Liver (tissue), 9 donors: ENCODE results near the gene CSTPP1. TPM values are rescaled to one million over a fixed set of nuclear protein-coding genes. Genes with fewer than 3 reads are reported as not detected.

Experiments
- DNase-seq: peaks from one replicate; pipeline ENCODE4 v3.0.0-alpha.2; 2017; ENCODE audit warnings: low spot score
- H3K27ac ChIP-seq, 2 donors: one replicate each; pipeline ENCODE4 v1.7.0; 2013; ENCODE audit warnings: inconsistent platforms in 2 of 2, low read length in 2 of 2, control low read depth in 1 of 2, low read depth in 1 of 2, mild to moderate bottlenecking in 1 of 2
- H3K27me3 ChIP-seq, 4 donors: one replicate each; pipeline versions ENCODE4 v1.6.1 to v1.7.0; 2013; ENCODE audit warnings: low read length in 3 of 4, inconsistent platforms in 1 of 4, mild to moderate bottlenecking in 1 of 4, moderate library complexity in 1 of 4; ENCODE audit not compliant: control insufficient read depth in 4 of 4, insufficient read depth in 4 of 4
- H3K36me3 ChIP-seq, 4 donors: one replicate each; pipeline versions ENCODE4 v1.6.1 to v1.7.0; 2013; ENCODE audit warnings: low read length in 3 of 4, mild to moderate bottlenecking in 3 of 4, low read depth in 1 of 4, moderate library complexity in 1 of 4; ENCODE audit not compliant: control insufficient read depth in 4 of 4, insufficient read depth in 3 of 4
- H3K4me1 ChIP-seq, 4 donors: one replicate each; pipeline versions ENCODE4 v1.6.1 to v1.7.0; 2013; ENCODE audit warnings: low read length in 3 of 4, mild to moderate bottlenecking in 3 of 4, moderate library complexity in 1 of 4; ENCODE audit not compliant: control insufficient read depth in 4 of 4, insufficient read depth in 4 of 4
- H3K4me3 ChIP-seq, 3 donors: one replicate each; pipeline versions ENCODE4 v1.6.1 to v1.7.0; 2013; ENCODE audit warnings: low read length in 3 of 3, control low read depth in 1 of 3, low read depth in 1 of 3, mild to moderate bottlenecking in 1 of 3
- H3K9ac ChIP-seq, 2 donors: one replicate each; pipeline ENCODE4 v1.7.0; 2013; ENCODE audit warnings: low read length in 2 of 2, mild to moderate bottlenecking in 2 of 2, moderate library complexity in 2 of 2, control low read depth in 1 of 2, low read depth in 1 of 2
- H3K9me3 ChIP-seq, 4 donors: one replicate each; pipeline versions ENCODE4 v1.6.1 to v1.7.0; 2013; ENCODE audit warnings: low read length in 3 of 4; ENCODE audit not compliant: control insufficient read depth in 4 of 4
- ATF3 ChIP-seq: IDR thresholded peaks from 2 replicates; pipeline ENCODE4 v1.6.1; 2016; ENCODE audit warnings: antibody characterized with exemption
- CTCF ChIP-seq: fragments of 150-350 bp; IDR thresholded peaks from 2 replicates; pipeline ENCODE4 v1.5.1; 2017; ENCODE audit warnings: improper control_type of control experiment, low read depth, low read length; ENCODE audit not compliant: missing input control
- EGR1 ChIP-seq, 2 donors: IDR thresholded peaks; 2 replicates each; pipeline ENCODE4 v1.6.1; 2016 to 2018; ENCODE audit warnings: antibody characterized with exemption in 2 of 2, low read depth in 2 of 2
- FOXA1 ChIP-seq: IDR thresholded peaks from 2 replicates; pipeline ENCODE4 v1.6.1; 2016; ENCODE audit warnings: antibody characterized with exemption
- FOXA2 ChIP-seq: IDR thresholded peaks from 2 replicates; pipeline ENCODE4 v1.6.1; 2016; ENCODE audit warnings: antibody characterized with exemption
- HNF4A ChIP-seq, 2 donors: conservative IDR thresholded peaks; 2 replicates each; pipeline ENCODE4 v1.6.1; 2016; ENCODE audit warnings: antibody characterized with exemption in 2 of 2, mild to moderate bottlenecking in 2 of 2
- HNF4G ChIP-seq: IDR thresholded peaks from 2 replicates; pipeline ENCODE4 v1.6.1; 2016; ENCODE audit warnings: antibody characterized with exemption
- JUND ChIP-seq, 2 donors: IDR thresholded peaks; 2 replicates each; pipeline ENCODE4 v1.6.1; 2016; ENCODE audit warnings: antibody characterized with exemption in 2 of 2
- MAX ChIP-seq: IDR thresholded peaks from 2 replicates; pipeline ENCODE4 v1.6.1; 2016; ENCODE audit warnings: antibody characterized with exemption
- NR2F2 ChIP-seq: IDR thresholded peaks from 2 replicates; pipeline ENCODE4 v1.6.1; 2016; ENCODE audit warnings: antibody characterized with exemption
- RAD21 ChIP-seq, 2 donors: IDR thresholded peaks; 2 replicates each; pipeline ENCODE4 v1.6.1; 2016; ENCODE audit warnings: antibody characterized with exemption in 2 of 2, mild to moderate bottlenecking in 2 of 2
- REST ChIP-seq: IDR thresholded peaks from 2 replicates; pipeline ENCODE4 v1.6.1; 2016; ENCODE audit warnings: antibody characterized with exemption, mild to moderate bottlenecking
- RXRA ChIP-seq, 2 donors: IDR thresholded peaks; 2 replicates each; pipeline ENCODE4 v1.6.1; 2017 to 2018; ENCODE audit warnings: antibody characterized with exemption in 2 of 2, mild to moderate bottlenecking in 1 of 2
- SP1 ChIP-seq: IDR thresholded peaks from 2 replicates; pipeline ENCODE4 v1.6.1; 2018; ENCODE audit warnings: antibody characterized with exemption, mild to moderate bottlenecking
- YY1 ChIP-seq: IDR thresholded peaks from 2 replicates; pipeline ENCODE4 v1.6.1; 2016; ENCODE audit warnings: antibody characterized with exemption, mild to moderate bottlenecking
- ZBTB33 ChIP-seq: IDR thresholded peaks from 2 replicates; pipeline ENCODE4 v1.6.1; 2016; ENCODE audit warnings: antibody characterized with exemption
- WGBS: extraction: QIAGEN DNeasy Blood & Tissue Kit; methylation state at CpG from one replicate; pipeline ENCODE4 v1.1.7; 2013; 5-methylcytosine and 5-hydroxymethylcytosine counted together
- polyA plus RNA-seq, 2 donors: library from polyadenylated mRNA; stranded (reverse) in 1 of 2; unstranded in 1 of 2; fragments of 200-250 nt in 1 of 2; fragments of >200 nt in 1 of 2; fragmentation: Nextera tagmentation in 1 of 2; extraction: Ambion mirVana in 1 of 2; gene quantifications; one replicate each; pipeline versions ENCODE4 v1.2.1 to v1.2.3, GENCODE V29; 2013 to 2015
- total RNA-seq, 2 donors: library from RNA; depleted of rRNA; stranded (reverse); fragments of >200 nt; gene quantifications; one replicate each; pipeline ENCODE4 v1.2.3, GENCODE V29; 2014
- donor health status: healthy.
- donor health status: healthy.
- donor health status: healthy.
- donor health status: healthy.
- donor health status: healthy.

The CSTPP1 gene
- total and polyA plus RNA-seq, 4 donors, result 5.4 to 6.6 (median 5.7) TPM

GRCh38 chr11:47099214-47099917 lies 162.8 kb downstream of the CSTPP1 start:
- Histone ChIP-seq H3K36me3 (peaks cover 0 to 2% (median 0%) of the 10 kb centered on the region in 4 donors), H3K27me3 (no peaks in the 10 kb centered on the region), H3K9me3 (no peaks in the 10 kb centered on the region), H3K4me1 (peaks cover 0 to 2% (median 0%) of the 10 kb centered on the region in 4 donors), H3K4me3 (no peak overlapping the region), H3K9ac (no peak overlapping the region), H3K27ac (no peak overlapping the region)
- 58% methylated on average over 3 of the region's 3 CpGs for WGBS
- DNase-seq, result no peak
- TF ChIP-seq JUND (IDR thresholded peaks at IDR 0.05) (no peak), HNF4A (conservative IDR thresholded peaks at IDR 0.05) (peak in 1 of 2 donors; percentile 8), RAD21 (IDR thresholded peaks at IDR 0.05) (peak in 1 of 2 donors; percentile 28)

GRCh38 chr11:47099918-47100315 lies 163.4 kb downstream of the CSTPP1 start:
- Histone ChIP-seq H3K4me1 (peaks cover 0 to 2% (median 0%) of the 10 kb centered on the region in 4 donors), H3K27me3 (no peaks in the 10 kb centered on the region)
- TF ChIP-seq YY1 (no peak), ATF3 (no peak), HNF4G (no peak), FOXA2 (no peak), REST (no peak), JUND (IDR thresholded peaks at IDR 0.05) (no peak), FOXA1 (no peak), NR2F2 (no peak), RXRA (IDR thresholded peaks at IDR 0.05) (no peak), SP1 (no peak), EGR1 (IDR thresholded peaks at IDR 0.05; ENCODE audit: low read depth in 2 of 2) (no peak), RAD21 (IDR thresholded peaks at IDR 0.05) (no peak), ZBTB33 (no peak), CTCF (no peak), MAX (no peak), HNF4A (conservative IDR thresholded peaks at IDR 0.05) (no peak)

More at GRCh38 chr11:47099918-47100315, 163.4 kb downstream of the CSTPP1 start:
- H3K9ac ChIP-seq, result no peak overlapping the region
- H3K36me3 ChIP-seq, result peaks cover 0 to 2% (median 0%) of the 10 kb centered on the region in 4 donors
- H3K27ac ChIP-seq, result no peak overlapping the region
- H3K9me3 ChIP-seq, result no peaks in the 10 kb centered on the region
- H3K4me3 ChIP-seq, result no peak overlapping the region
- no peak for DNase-seq
